ENCODE data around the gene RSRC1. TPM values are rescaled to one million over a fixed set of nuclear protein-coding genes. Genes with fewer than 3 reads are reported as not detected.
A peak's percentile ranks its signal among the peaks of the same experiment; 100 is the strongest.

Gene RSRC1
- total and polyA plus RNA-seq, 11 donors: 9.5 to 24.9 (median 21.3) TPM

DNA sequence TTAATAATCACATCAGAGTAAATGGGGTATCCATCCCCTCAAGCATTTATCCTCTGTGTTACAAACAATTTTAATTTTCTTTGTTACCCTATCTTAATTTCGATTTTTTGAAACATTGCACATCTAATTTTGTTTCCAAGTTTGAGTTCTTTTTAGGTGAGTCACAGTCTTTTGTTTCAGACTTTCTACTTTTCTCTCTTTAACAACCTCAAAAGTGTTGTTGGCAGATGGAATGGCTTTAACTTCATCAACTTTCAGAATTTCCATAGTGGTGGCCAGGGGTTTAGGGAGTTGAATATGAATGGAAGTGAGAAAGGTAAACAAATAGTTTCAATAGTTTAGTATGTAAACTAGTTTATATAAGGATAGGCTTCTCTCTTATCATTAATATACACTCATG lies 238.1 kb downstream of the RSRC1 start:
- H3K9me3 ChIP-seq: peaks cover 0 to 20% (median 0%) of the 10 kb centered on the region in 12 donors
- 79 to 88% (median 83%) methylated on average over 1 of the region's 1 CpG for WGBS, 4 donors
- no peak for TF ChIP-seq POLR2A (IDR thresholded peaks at IDR 0.05)
- no peak for TF ChIP-seq CTCF (IDR thresholded peaks at IDR 0.05)
- ATAC-seq (no peak), DNase-seq (no peak)
- intact Hi-C loops (cut with DNase I): no loop called here
- no peaks in the 10 kb centered on the region for H3K27me3 ChIP-seq
- H3K4me3 ChIP-seq: no peak overlapping the region
- peaks cover 0 to 7% (median 0%) of the 10 kb centered on the region in 12 donors for H3K4me1 ChIP-seq
- no peak overlapping the region for H3K27ac ChIP-seq
- no peaks in the 10 kb centered on the region for H3K36me3 ChIP-seq

GRCh38 chr3:158350971-158351370 lies 241.1 kb downstream of the RSRC1 start:
- H3K9me3 ChIP-seq: peaks cover 0 to 19% (median 0%) of the 10 kb centered on the region in 12 donors
- DNase-seq (no peak), ATAC-seq (no peak)
- H3K4me1 ChIP-seq: peaks cover 0 to 9% (median 0%) of the 10 kb centered on the region in 12 donors
- no peaks in the 10 kb centered on the region for H3K36me3 ChIP-seq
- intact Hi-C loops (cut with DNase I): no loop called here
- WGBS, 4 donors: 96 to 100% (median 97%) methylated on average over 4 of the region's 4 CpGs
- no peaks in the 10 kb centered on the region for H3K27me3 ChIP-seq
- H3K4me3 ChIP-seq: no peak overlapping the region
- H3K27ac ChIP-seq: no peak overlapping the region
- TF ChIP-seq CTCF (IDR thresholded peaks at IDR 0.05) (no peak), POLR2A (IDR thresholded peaks at IDR 0.05) (no peak)

DNA sequence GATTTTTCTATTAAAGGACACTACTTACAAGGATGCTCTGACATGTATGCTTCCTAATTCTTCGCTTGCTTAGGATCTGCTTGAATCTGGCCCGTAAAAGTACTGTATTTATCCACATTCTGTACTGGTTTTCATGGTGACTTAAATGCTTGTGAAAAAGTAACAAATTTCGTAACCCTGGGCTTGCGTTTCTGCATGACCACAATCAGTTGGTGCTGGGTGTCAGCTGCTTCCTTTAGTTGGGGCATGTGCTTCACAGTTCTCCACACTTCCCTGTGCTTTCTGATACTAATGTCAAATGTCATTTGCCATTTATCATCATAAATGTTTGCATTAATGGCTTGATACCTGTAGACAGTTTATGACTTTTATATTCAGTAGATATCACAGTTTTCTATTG lies 242.7 kb downstream of the RSRC1 start:
- 85 to 91% (median 90%) methylated on average over 4 of the region's 4 CpGs for WGBS, 4 donors
- H3K27ac ChIP-seq: no peak overlapping the region
- no peak overlapping the region for H3K4me3 ChIP-seq
- no peaks in the 10 kb centered on the region for H3K36me3 ChIP-seq
- DNase-seq: no peak
- peaks cover 0 to 9% (median 0%) of the 10 kb centered on the region in 12 donors for H3K4me1 ChIP-seq
- TF ChIP-seq POLR2A (IDR thresholded peaks at IDR 0.05) (no peak), CTCF (IDR thresholded peaks at IDR 0.05) (no peak)
- H3K9me3 ChIP-seq: peaks cover 0 to 5% (median 0%) of the 10 kb centered on the region in 12 donors
- H3K27me3 ChIP-seq: no peaks in the 10 kb centered on the region
- ATAC-seq: peak in 1 of 4 donors; percentile 42
- intact Hi-C loops (cut with DNase I): no loop called here

DNA sequence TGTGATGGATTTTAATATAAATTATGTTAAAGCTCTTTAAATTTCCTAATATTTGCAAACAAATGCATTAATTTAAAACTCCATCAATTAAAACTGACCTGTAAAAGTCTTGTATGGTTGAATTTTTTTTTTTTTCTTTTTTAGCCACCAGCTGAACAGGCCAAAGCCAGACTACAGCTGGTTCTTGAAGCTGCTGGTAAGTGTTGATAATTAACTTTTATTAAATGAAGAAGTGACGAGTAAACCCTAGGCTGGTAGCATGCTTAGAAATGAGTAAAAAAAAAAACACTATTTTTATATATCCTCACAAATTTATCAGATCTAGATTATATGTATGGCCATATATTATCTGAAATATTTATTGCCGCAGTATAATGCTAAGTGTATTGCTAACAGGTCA lies 244.8 kb downstream of the RSRC1 start:
- H3K36me3 ChIP-seq: no peaks in the 10 kb centered on the region
- no peak for ATAC-seq
- H3K4me1 ChIP-seq: peaks cover 0 to 9% (median 0%) of the 10 kb centered on the region in 12 donors
- TF ChIP-seq POLR2A (IDR thresholded peaks at IDR 0.05) (no peak), CTCF (IDR thresholded peaks at IDR 0.05) (no peak)
- DNase-seq: no peak
- WGBS, 4 donors: 96 to 98% (median 97%) methylated on average over 2 of the region's 2 CpGs
- H3K27me3 ChIP-seq: no peaks in the 10 kb centered on the region
- H3K9me3 ChIP-seq: no peaks in the 10 kb centered on the region
- no peak overlapping the region for H3K27ac ChIP-seq
- intact Hi-C loops (cut with DNase I): no loop called here
- no peak overlapping the region for H3K4me3 ChIP-seq
